Measurements from ENCODE around the gene ATRIP.
A peak's percentile ranks its signal among the peaks of the same experiment; 100 is the strongest.

The ATRIP gene

GRCh38 chr3:48436855-48437254, 9.7 kb upstream of the ATRIP start:
- DNase-seq = no peak
- H4K20me1 ChIP-seq (ENCODE audit: insufficient read depth, low read length) = no peaks in the 10 kb centered on the region
- peaks cover 11% of the 10 kb centered on the region for H3K4me1 ChIP-seq (ENCODE audit: low read length)
- no peaks in the 10 kb centered on the region for H3K9me2 ChIP-seq (replicated peaks; ENCODE audit: insufficient read depth, low read length)
- H3K79me2 ChIP-seq (ENCODE audit: low read length) = peaks cover 29% of the 10 kb centered on the region
- TF ChIP-seq EZH2 (optimal IDR thresholded peaks at IDR 0.05; ENCODE audit: low read depth, low read length) = no peak
- TF ChIP-seq CTCF (IDR thresholded peaks at IDR 0.05; ENCODE audit: low read length) = no peak
- TF ChIP-seq EZH2phosphoT487 (IDR thresholded peaks at IDR 0.05; ENCODE audit: low read length) = no peak
- H3K36me3 ChIP-seq (replicated peaks; ENCODE audit: insufficient read depth, low read length) = no peaks in the 10 kb centered on the region
- no peaks in the 10 kb centered on the region for H3K27me3 ChIP-seq (replicated peaks; ENCODE audit: insufficient read depth, low read length)
- H3K9me3 ChIP-seq (replicated peaks; ENCODE audit: insufficient read depth, low read length) = no peaks in the 10 kb centered on the region
- H3K27ac ChIP-seq (ENCODE audit: low read length) = no peak overlapping the region
- H3K9ac ChIP-seq (ENCODE audit: low read length) = no peak overlapping the region
- H2AFZ ChIP-seq (ENCODE audit: low read length) = no peak overlapping the region
- no peak overlapping the region for H3K4me3 ChIP-seq (ENCODE audit: low read length)
- peaks cover 6% of the 10 kb centered on the region; the same call in 1 of the 2 replicates for H3F3A ChIP-seq (ENCODE audit: insufficient read depth, low read length)
- no peak overlapping the region for H3K4me2 ChIP-seq (ENCODE audit: low read depth, low read length)

- no peak overlapping the region for H3K27ac ChIP-seq (ENCODE audit: low read length)
- peaks cover 36% of the 10 kb centered on the region for H3K79me2 ChIP-seq (ENCODE audit: low read length)
- H3K9me3 ChIP-seq (replicated peaks; ENCODE audit: insufficient read depth, low read length) = no peaks in the 10 kb centered on the region
- TF ChIP-seq EZH2 (optimal IDR thresholded peaks at IDR 0.05; ENCODE audit: low read depth, low read length) = no peak
- TF ChIP-seq EZH2phosphoT487 (IDR thresholded peaks at IDR 0.05; ENCODE audit: low read length) = no peak
- TF ChIP-seq CTCF (IDR thresholded peaks at IDR 0.05; ENCODE audit: low read length) = no peak
- no peaks in the 10 kb centered on the region for H3K9me2 ChIP-seq (replicated peaks; ENCODE audit: insufficient read depth, low read length)
- H3K4me2 ChIP-seq (ENCODE audit: low read depth, low read length) = no peak overlapping the region
- no peak for DNase-seq
- H4K20me1 ChIP-seq (ENCODE audit: insufficient read depth, low read length) = no peaks in the 10 kb centered on the region
- no peak overlapping the region for H2AFZ ChIP-seq (ENCODE audit: low read length)
- no peak overlapping the region for H3K4me3 ChIP-seq (ENCODE audit: low read length)
- peaks cover 8% of the 10 kb centered on the region; the same call in 1 of the 2 replicates for H3F3A ChIP-seq (ENCODE audit: insufficient read depth, low read length)
- H3K9ac ChIP-seq (ENCODE audit: low read length) = no peak overlapping the region
- H3K4me1 ChIP-seq (ENCODE audit: low read length) = peaks cover 12% of the 10 kb centered on the region
- no peaks in the 10 kb centered on the region for H3K36me3 ChIP-seq (replicated peaks; ENCODE audit: insufficient read depth, low read length)
- no peaks in the 10 kb centered on the region for H3K27me3 ChIP-seq (replicated peaks; ENCODE audit: insufficient read depth, low read length)
These were observed 8.7 kb upstream of the ATRIP start for GRCh38 chr3:48437812-48438211.

GRCh38 chr3:48439820-48440589, 6.5 kb upstream of the ATRIP start, which contains the start of the genes CCDC51 and TMA7:
Gene CCDC51 (minus strand): TSS chr3:48440119. CDS start chr3:48435128, 4,991 bp downstream.
Gene TMA7 (plus strand): TSS chr3:48440257. CDS start chr3:48440297, 40 bp downstream.
- Histone ChIP-seq H3K4me3 (ENCODE audit: low read length) (peak within 1 kb of the TSS; percentile 98), H3K9ac (ENCODE audit: low read length) (peak within 1 kb of the TSS; percentile 85), H3K27ac (ENCODE audit: low read length) (peak within 1 kb of the TSS; percentile 65; the same call in 1 of the 2 replicates), H3K36me3 (replicated peaks; ENCODE audit: insufficient read depth, low read length) (no peaks in the 10 kb centered on the region), H3K4me1 (ENCODE audit: low read length) (peaks cover 12% of the 10 kb centered on the region), H3K9me3 (replicated peaks; ENCODE audit: insufficient read depth, low read length) (no peaks in the 10 kb centered on the region), H3K79me2 (ENCODE audit: low read length) (peaks cover 37% of the 10 kb centered on the region), H3K4me2 (ENCODE audit: low read depth, low read length) (peak within 1 kb of the TSS; percentile 84), H3K27me3 (replicated peaks; ENCODE audit: insufficient read depth, low read length) (no peaks in the 10 kb centered on the region), H2AFZ (ENCODE audit: low read length) (peak within 1 kb of the TSS; percentile 99), H4K20me1 (ENCODE audit: insufficient read depth, low read length) (no peaks in the 10 kb centered on the region), H3K9me2 (replicated peaks; ENCODE audit: insufficient read depth, low read length) (no peaks in the 10 kb centered on the region), H3F3A (ENCODE audit: insufficient read depth, low read length) (peaks cover 19% of the 10 kb centered on the region)
- peak; percentile 99 for DNase-seq
- TF ChIP-seq EZH2phosphoT487 (IDR thresholded peaks at IDR 0.05; ENCODE audit: low read length) (no peak), EZH2 (optimal IDR thresholded peaks at IDR 0.05; ENCODE audit: low read depth, low read length) (no peak), CTCF (IDR thresholded peaks at IDR 0.05; ENCODE audit: low read length) (no peak)

Measured in MM.1S (cell line).